Epithelial cell of proximal tubule (primary cell): Measurements from ENCODE around the gene CPVL. TPM values are rescaled to one million over a fixed set of nuclear protein-coding genes. Genes with fewer than 3 reads are reported as not detected.

Experiments
- DNase-seq: peaks from one replicate; pipeline ENCODE4 v3.0.0-alpha.2; 2011; ENCODE audit warnings: low read depth
- H3K4me3 ChIP-seq: 2 replicates; pipeline ENCODE4 v1.5.1; 2011; ENCODE audit warnings: low read depth, mild to moderate bottlenecking, low read length
- total RNA-seq: library from RNA; depleted of rRNA; stranded (reverse); fragments of >200 nt; gene quantifications from 2 replicates; pipeline ENCODE4 v1.2.3, GENCODE V29; 2015
- TF ChIP-seq, protein P1 (sequence below): conservative IDR thresholded peaks from 2 replicates; pipeline ENCODE4 v1.5.1; 2012; ENCODE audit warnings: low read depth, mild to moderate bottlenecking, low read length

The CPVL gene
- total RNA-seq, 1 donor from 2014 or later: 12.0 TPM

DNA sequence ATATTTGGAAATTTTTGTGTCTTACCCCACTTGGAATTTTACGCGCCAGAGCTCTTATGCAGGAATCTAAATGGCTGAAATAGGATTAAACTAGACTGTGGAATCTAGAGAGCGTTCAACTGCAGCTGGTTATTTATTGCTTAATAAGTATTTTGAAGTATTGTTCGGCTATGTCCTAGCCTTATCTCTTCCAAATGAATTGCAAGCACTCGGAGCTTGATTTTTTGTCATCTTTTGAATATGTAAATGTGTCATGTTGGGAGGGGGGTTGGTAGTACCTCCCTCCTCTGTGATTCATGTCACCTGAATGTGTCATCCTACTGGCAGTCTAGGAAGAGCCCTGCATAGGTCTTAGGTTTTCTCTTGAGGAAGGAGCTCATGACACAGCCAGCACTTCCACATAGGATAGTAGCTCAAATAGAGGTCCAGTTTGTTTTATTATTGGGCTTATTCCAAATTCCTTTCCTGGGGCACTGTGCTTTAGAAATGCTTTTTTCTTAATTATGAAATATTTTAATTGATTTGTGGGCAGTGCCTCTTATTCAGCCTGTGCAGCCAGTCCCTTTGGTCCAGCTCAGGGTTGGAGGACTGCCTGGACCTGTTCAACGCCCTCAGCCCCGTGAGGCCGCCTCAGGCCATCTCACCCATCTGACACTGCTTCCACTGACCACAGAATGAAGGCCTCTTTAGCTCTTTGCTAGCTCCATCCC is 165.7 kb downstream of the CPVL start:
- TF ChIP-seq, protein P1, sequence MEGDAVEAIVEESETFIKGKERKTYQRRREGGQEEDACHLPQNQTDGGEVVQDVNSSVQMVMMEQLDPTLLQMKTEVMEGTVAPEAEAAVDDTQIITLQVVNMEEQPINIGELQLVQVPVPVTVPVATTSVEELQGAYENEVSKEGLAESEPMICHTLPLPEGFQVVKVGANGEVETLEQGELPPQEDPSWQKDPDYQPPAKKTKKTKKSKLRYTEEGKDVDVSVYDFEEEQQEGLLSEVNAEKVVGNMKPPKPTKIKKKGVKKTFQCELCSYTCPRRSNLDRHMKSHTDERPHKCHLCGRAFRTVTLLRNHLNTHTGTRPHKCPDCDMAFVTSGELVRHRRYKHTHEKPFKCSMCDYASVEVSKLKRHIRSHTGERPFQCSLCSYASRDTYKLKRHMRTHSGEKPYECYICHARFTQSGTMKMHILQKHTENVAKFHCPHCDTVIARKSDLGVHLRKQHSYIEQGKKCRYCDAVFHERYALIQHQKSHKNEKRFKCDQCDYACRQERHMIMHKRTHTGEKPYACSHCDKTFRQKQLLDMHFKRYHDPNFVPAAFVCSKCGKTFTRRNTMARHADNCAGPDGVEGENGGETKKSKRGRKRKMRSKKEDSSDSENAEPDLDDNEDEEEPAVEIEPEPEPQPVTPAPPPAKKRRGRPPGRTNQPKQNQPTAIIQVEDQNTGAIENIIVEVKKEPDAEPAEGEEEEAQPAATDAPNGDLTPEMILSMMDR: no peak
- no peak for DNase-seq
- no peak overlapping the region for H3K4me3 ChIP-seq

DNA sequence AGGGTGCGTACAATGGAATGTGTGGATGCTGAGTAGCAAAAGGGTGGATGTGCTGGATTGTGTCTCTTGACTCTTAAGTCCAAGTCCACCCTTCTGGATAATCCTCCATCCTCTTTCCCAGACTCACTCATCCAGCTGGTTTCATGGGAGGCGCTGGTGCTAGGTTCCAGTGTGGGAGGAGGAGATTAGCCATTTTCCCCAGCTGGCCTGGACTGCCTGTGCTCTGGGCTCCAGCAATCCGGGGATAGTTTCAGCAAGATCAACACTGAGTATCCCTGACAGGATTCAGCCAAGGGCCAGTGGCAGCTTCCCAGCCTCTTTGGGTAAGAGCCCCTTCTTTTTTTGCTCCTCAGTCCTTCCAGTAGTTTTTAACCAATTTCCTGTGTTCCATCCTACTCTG is 166.6 kb downstream of the CPVL start:
- TF ChIP-seq, protein P1: no peak
- DNase-seq: no peak
- no peak overlapping the region for H3K4me3 ChIP-seq

DNA sequence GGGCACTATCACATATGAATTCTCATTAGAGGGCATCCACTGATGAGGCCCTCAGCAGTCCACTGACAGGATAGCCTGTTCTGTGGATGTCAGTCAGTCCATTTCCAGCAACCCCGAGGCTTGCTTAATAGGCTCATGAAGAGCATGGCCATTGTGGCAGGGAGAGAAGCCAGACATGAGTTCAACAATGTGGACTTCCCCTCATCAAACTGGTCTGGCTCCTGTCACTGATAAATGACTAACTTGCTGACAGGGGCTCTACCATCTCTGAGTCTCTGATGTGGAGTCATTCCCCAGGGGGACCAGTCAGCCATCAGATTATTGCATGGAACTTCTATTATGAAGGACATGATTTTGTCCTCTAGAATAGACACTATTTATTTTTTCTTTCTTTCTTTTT is 168.5 kb downstream of the CPVL start:
- no peak for DNase-seq
- H3K4me3 ChIP-seq: no peak overlapping the region
- TF ChIP-seq, protein P1: no peak

DNA sequence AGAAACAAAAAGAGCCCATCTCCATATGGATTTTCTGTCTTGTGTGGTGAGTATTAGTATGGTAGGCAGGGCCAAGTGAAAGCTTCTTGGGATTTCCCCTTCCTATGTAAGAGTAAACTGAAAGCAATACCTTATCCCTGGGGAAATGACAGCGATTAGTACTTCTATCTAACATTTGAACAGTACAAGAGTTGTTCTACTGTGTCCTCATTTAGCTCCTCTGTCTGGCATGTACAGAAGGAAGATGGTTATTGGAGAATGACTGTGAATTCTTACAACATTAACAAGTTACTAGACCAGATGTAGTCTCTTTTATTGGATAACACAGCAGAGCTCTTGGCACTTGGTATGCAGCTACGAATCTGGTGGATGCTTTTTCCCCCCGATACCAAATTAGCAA is 170.3 kb downstream of the CPVL start:
- DNase-seq: no peak
- H3K4me3 ChIP-seq: no peak overlapping the region

DNA sequence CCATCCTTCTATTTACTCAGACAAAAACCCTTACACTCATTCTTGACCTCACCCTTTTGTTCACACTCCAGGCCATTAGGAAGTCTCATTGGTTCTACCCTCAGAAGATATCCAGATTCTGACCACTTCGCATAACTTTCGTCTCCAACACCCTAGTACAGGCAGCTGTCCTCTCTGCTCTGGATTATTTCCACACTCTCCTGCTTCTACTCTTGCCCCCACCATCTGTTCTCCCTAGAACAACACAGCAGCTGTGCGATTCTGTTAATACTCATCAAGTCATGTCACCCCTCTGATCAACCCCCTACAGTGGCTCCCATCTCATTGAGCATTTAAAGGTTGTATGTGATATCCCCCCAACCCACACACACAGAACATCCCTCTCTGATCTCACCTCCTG is 172.7 kb downstream of the CPVL start:
- TF ChIP-seq, protein P1: no peak
- no peak overlapping the region for H3K4me3 ChIP-seq
- no peak for DNase-seq

More for the DNA sequence above, 170.3 kb downstream of the CPVL start:
- TF ChIP-seq, protein P1: no peak

DNA sequence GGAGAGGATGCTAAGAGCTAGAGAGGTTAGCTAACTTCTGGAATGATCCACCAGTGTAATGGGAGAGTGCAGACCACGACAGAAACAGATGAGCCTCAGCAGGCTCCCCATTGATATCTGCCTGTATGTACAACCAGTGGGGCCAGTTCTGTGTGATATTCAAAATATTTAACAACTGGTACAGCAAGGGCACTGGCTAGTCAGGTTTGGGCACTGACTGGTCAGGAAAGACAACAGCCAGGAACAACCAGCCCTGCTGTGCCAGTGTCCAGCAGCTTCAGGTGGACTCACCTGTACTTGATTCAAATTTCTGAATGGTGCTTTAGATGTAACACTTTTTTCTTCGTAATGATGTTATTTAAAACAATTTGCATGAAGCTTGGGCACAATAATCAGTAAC is 182.3 kb downstream of the CPVL start:
- TF ChIP-seq, protein P1: no peak
- DNase-seq: no peak
- no peak overlapping the region for H3K4me3 ChIP-seq

DNA sequence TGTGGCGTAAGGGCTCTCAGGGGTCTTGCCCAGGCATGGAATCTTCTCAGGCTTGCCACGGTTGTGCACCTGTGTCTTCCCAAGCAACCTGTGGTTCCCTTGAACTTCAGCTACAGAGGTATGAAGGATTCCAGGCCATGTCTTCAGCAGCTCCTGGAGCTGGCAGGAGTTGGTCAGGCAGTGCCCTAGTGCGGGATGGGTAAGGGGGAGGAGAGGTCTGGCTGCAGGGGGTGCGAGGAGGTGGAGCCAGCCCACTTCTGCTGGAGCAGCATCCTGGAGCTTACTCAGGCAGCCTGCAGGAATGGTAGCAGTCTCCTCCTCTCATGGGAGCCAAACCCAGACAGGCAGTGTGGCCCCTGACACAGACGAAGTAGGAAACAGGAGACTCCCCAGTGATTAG is 184.4 kb downstream of the CPVL start:
- H3K4me3 ChIP-seq: no peak overlapping the region
- TF ChIP-seq, protein P1: no peak
- DNase-seq: no peak
